Measurements from ENCODE around the gene CD58. TPM values are rescaled to one million over a fixed set of nuclear protein-coding genes. Genes with fewer than 3 reads are reported as not detected.

Gene CD58
- polyA plus RNA-seq, 1 experiment: 7.3 TPM

GRCh38 chr1:116510361-116510760 lies 60.5 kb downstream of the CD58 start:
- no peaks in the 10 kb centered on the region for H3K27me3 ChIP-seq (ENCODE audit: control insufficient read depth, insufficient read depth, low read length)
- no peak overlapping the region for H3K4me3 ChIP-seq (ENCODE audit: low read depth, low read length)
- CTCF ChIA-PET: interaction anchor here (0.6 to 1.6 kb wide), 2 partner anchors 11 to 19 kb away, joined by 3 to 5 read pairs; no protein-coding TSS in a partner anchor
- no peak for DNase-seq (ENCODE audit: low read depth, low spot score)
- H3K9me3 ChIP-seq (ENCODE audit: control insufficient read depth, insufficient read depth, low read length): peaks cover 2% of the 10 kb centered on the region; the same call in 1 of the 2 replicates
- POLR2A ChIA-PET: no interaction called here
- no peak for TF ChIP-seq CTCF (IDR thresholded peaks at IDR 0.05; ENCODE audit: low read depth, low read length)
- H3K27ac ChIP-seq (ENCODE audit: low read depth, low read length): no peak overlapping the region

GRCh38 chr1:116508984-116509980 lies 61.5 kb downstream of the CD58 start:
- POLR2A ChIA-PET: no interaction called here

GRCh38 chr1:116508085-116508983 lies 62.5 kb downstream of the CD58 start:
- no peak for TF ChIP-seq CTCF (IDR thresholded peaks at IDR 0.05; ENCODE audit: low read depth, low read length)
- Histone ChIP-seq H3K9me3 (ENCODE audit: control insufficient read depth, insufficient read depth, low read length) (peaks cover 2% of the 10 kb centered on the region; the same call in 1 of the 2 replicates), H3K27ac (ENCODE audit: low read depth, low read length) (no peak overlapping the region), H3K27me3 (ENCODE audit: control insufficient read depth, insufficient read depth, low read length) (no peaks in the 10 kb centered on the region), H3K4me3 (ENCODE audit: low read depth, low read length) (no peak overlapping the region)
- DNase-seq (ENCODE audit: low read depth, low spot score): no peak
- ChIA-PET CTCF (interaction anchor here (0.7 to 5.5 kb wide), 5 partner anchors 9 to 1508 kb away, joined by 3 to 29 read pairs (median 5); no protein-coding TSS in a partner anchor), POLR2A (no interaction called here)

More at GRCh38 chr1:116508984-116509980, 61.5 kb downstream of the CD58 start:
- Histone ChIP-seq H3K9me3 (ENCODE audit: control insufficient read depth, insufficient read depth, low read length) (peaks cover 2% of the 10 kb centered on the region; the same call in 1 of the 2 replicates), H3K27ac (ENCODE audit: low read depth, low read length) (peak overlapping the region; percentile 34), H3K4me3 (ENCODE audit: low read depth, low read length) (no peak overlapping the region), H3K27me3 (ENCODE audit: control insufficient read depth, insufficient read depth, low read length) (no peaks in the 10 kb centered on the region)
- no peak for DNase-seq (ENCODE audit: low read depth, low spot score)
- TF ChIP-seq CTCF (IDR thresholded peaks at IDR 0.05; ENCODE audit: low read depth, low read length): no peak
- CTCF ChIA-PET: interaction anchor here (0.7 to 5.5 kb wide), 3 partner anchors 10 to 1509 kb away, joined by 4 to 29 read pairs (median 5); no protein-coding TSS in a partner anchor

GRCh38 chr1:116507631-116508030 lies 63.2 kb downstream of the CD58 start:
- no peak for TF ChIP-seq CTCF (IDR thresholded peaks at IDR 0.05; ENCODE audit: low read depth, low read length)
- no peaks in the 10 kb centered on the region for H3K27me3 ChIP-seq (ENCODE audit: control insufficient read depth, insufficient read depth, low read length)
- POLR2A ChIA-PET: no interaction called here
- CTCF ChIA-PET: interaction anchor here (1.3 to 5.5 kb wide), 3 partner anchors 9 to 22 kb away, joined by 3 to 29 read pairs (median 8); no protein-coding TSS in a partner anchor
- peaks cover 2% of the 10 kb centered on the region; the same call in 1 of the 2 replicates for H3K9me3 ChIP-seq (ENCODE audit: control insufficient read depth, insufficient read depth, low read length)
- no peak overlapping the region for H3K4me3 ChIP-seq (ENCODE audit: low read depth, low read length)
- no peak for DNase-seq (ENCODE audit: low read depth, low spot score)
- H3K27ac ChIP-seq (ENCODE audit: low read depth, low read length): no peak overlapping the region
